Measurements from ENCODE around the gene NEUROD2. TPM values are rescaled to one million over a fixed set of nuclear protein-coding genes. Genes with fewer than 3 reads are reported as not detected.
A peak's percentile ranks its signal among the peaks of the same experiment; 100 is the strongest.

Gene NEUROD2
- total RNA-seq, 2 experiments from 2014 or later: not detected

GRCh38 chr17:39627712-39628516 lies 20.2 kb upstream of the NEUROD2 start:
- Mint-ChIP-seq H3K27ac (no peak overlapping the region), H3K36me3 (ENCODE audit: low read depth) (no peaks in the 10 kb centered on the region), H3K9me3 (no peaks in the 10 kb centered on the region), H3K4me3 (no peak overlapping the region), H3K27me3 (peaks cover 53% of the 10 kb centered on the region), H3K4me1 (ENCODE audit: low read depth) (peaks cover 28% of the 10 kb centered on the region)
- no peak overlapping the region for H3K27ac ChIP-seq (ENCODE audit: low read depth in 1 of 2, low read length in 2 of 2)
- ChIA-PET POLR2A (interaction anchor here (1.1 kb wide), 1 partner anchor 9 kb away, joined by 5 read pairs; the partner anchor contains the start of gene STARD3), CTCF (interaction anchor here (0.7 kb wide), 1 partner anchor 26 kb away, joined by 3 read pairs; no protein-coding TSS in a partner anchor)
- intact Hi-C loops (cut with DNase I, micrococcal nuclease): loop anchor here in 1 of 2 experiments (10.0 kb wide), 1 partner anchor 237 kb away; the partner anchor contains the start of genes IKZF3 and ZPBP2
- peaks cover 0 to 7% of the 10 kb centered on the region in 2 experiments for H3K9me3 ChIP-seq (ENCODE audit: control insufficient read depth in 1 of 2, insufficient read depth in 1 of 2, low read length in 2 of 2)
- DNase-seq (no peak), ATAC-seq (ENCODE audit: poor library complexity) (no peak)
- H3K4me1 ChIP-seq (ENCODE audit: insufficient read depth, low read length): peaks cover 30% of the 10 kb centered on the region
- no peak overlapping the region for H3K4me3 ChIP-seq (ENCODE audit: low read length)
- TF ChIP-seq CTCF (IDR thresholded peaks at IDR 0.05): no peak
- H3K36me3 ChIP-seq (ENCODE audit: insufficient read depth, low read length): no peaks in the 10 kb centered on the region
- peaks cover 30 to 40% of the 10 kb centered on the region in 2 experiments for H3K27me3 ChIP-seq (ENCODE audit: control insufficient read depth in 1 of 2, insufficient read depth in 2 of 2, low read length in 2 of 2)

GRCh38 chr17:39627047-39627711 lies 19.5 kb upstream of the NEUROD2 start:
- intact Hi-C loops (cut with DNase I, micrococcal nuclease): loop anchor here in 1 of 2 experiments (10.0 kb wide), 1 partner anchor 238 kb away; the partner anchor contains the start of genes IKZF3 and ZPBP2
- Histone ChIP-seq H3K4me1 (ENCODE audit: insufficient read depth, low read length) (peaks cover 37% of the 10 kb centered on the region), H3K9me3 (ENCODE audit: control insufficient read depth in 1 of 2, insufficient read depth in 1 of 2, low read length in 2 of 2) (peaks cover 0 to 7% of the 10 kb centered on the region in 2 experiments), H3K27me3 (ENCODE audit: control insufficient read depth in 1 of 2, insufficient read depth in 2 of 2, low read length in 2 of 2) (peaks cover 30 to 40% of the 10 kb centered on the region in 2 experiments), H3K36me3 (ENCODE audit: insufficient read depth, low read length) (no peaks in the 10 kb centered on the region), H3K27ac (ENCODE audit: low read depth in 1 of 2, low read length in 2 of 2) (no peak overlapping the region), H3K4me3 (ENCODE audit: low read length) (peak overlapping the region; percentile 19)
- H3K4me3 Mint-ChIP-seq: no peak overlapping the region
- H3K4me1 Mint-ChIP-seq (ENCODE audit: low read depth): peaks cover 32% of the 10 kb centered on the region
- DNase-seq (no peak), ATAC-seq (ENCODE audit: poor library complexity) (no peak)
- POLR2A ChIA-PET: interaction anchor here (1.1 kb wide), 1 partner anchor 10 kb away, joined by 5 read pairs; the partner anchor contains the start of gene STARD3
- H3K27me3 Mint-ChIP-seq: peaks cover 53% of the 10 kb centered on the region
- CTCF ChIA-PET: no interaction called here
- no peak overlapping the region for H3K27ac Mint-ChIP-seq
- H3K9me3 Mint-ChIP-seq: no peaks in the 10 kb centered on the region
- H3K36me3 Mint-ChIP-seq (ENCODE audit: low read depth): no peaks in the 10 kb centered on the region
- TF ChIP-seq CTCF (IDR thresholded peaks at IDR 0.05): no peak

- POLR2A ChIA-PET: no interaction called here
- Histone ChIP-seq H3K4me3 (ENCODE audit: low read length) (peak within 1 kb of the TSS; percentile 19), H3K9me3 (ENCODE audit: control insufficient read depth in 1 of 2, insufficient read depth in 1 of 2, low read length in 2 of 2) (peaks cover 0 to 7% of the 10 kb centered on the region in 2 experiments), H3K4me1 (ENCODE audit: insufficient read depth, low read length) (peaks cover 41% of the 10 kb centered on the region), H3K27me3 (ENCODE audit: control insufficient read depth in 1 of 2, insufficient read depth in 2 of 2, low read length in 2 of 2) (peaks cover 30 to 37% of the 10 kb centered on the region in 2 experiments), H3K27ac (ENCODE audit: low read depth in 1 of 2, low read length in 2 of 2) (no peak within 1 kb of the TSS), H3K36me3 (ENCODE audit: insufficient read depth, low read length) (no peaks in the 10 kb centered on the region)
- no peak for DNase-seq
- Mint-ChIP-seq H3K9me3 (no peaks in the 10 kb centered on the region), H3K36me3 (ENCODE audit: low read depth) (no peaks in the 10 kb centered on the region), H3K27me3 (peaks cover 51% of the 10 kb centered on the region), H3K4me1 (ENCODE audit: low read depth) (peaks cover 31% of the 10 kb centered on the region), H3K27ac (no peak within 1 kb of the TSS), H3K4me3 (no peak within 1 kb of the TSS)
- CTCF ChIA-PET: no interaction called here
- intact Hi-C loops (cut with DNase I, micrococcal nuclease): loop anchor here in 1 of 2 experiments (10.0 kb wide), 1 partner anchor 238 kb away; the partner anchor contains the start of genes IKZF3 and ZPBP2
- no peak for TF ChIP-seq CTCF (IDR thresholded peaks at IDR 0.05)
- no peak for ATAC-seq (ENCODE audit: poor library complexity)
Observed at GRCh38 chr17:39626171-39627046, 18.7 kb upstream of the NEUROD2 start, which contains the start of gene PPP1R1B. TSS of gene PPP1R1B (plus strand) at chr17:39626952. CDS start at chr17:39627393, 441 bp downstream.

Measured in CD4-positive, alpha-beta T cell (primary cell).